Measurements from ENCODE around the gene CAND1. TPM values are rescaled to one million over a fixed set of nuclear protein-coding genes. Genes with fewer than 3 reads are reported as not detected.
"Not testable (repeated sequence)": the region's sequence is repeated elsewhere in the genome, so short reads cannot be mapped to it uniquely, and the experiment has no call there.

The CAND1 gene
- total RNA-seq, 1 donor from 2014 or later, result 48.3 TPM

- no peak for DNase-seq (ENCODE audit: low spot score)
- intact Hi-C loops (cut with DNase I), result no loop called here
Measured at GRCh38 chr12:67331828-67332227, 62.7 kb downstream of the CAND1 start.

GRCh38 chr12:67333649-67334048, 64.5 kb downstream of the CAND1 start:
- intact Hi-C loops (cut with DNase I), result no loop called here
- no peak for DNase-seq (ENCODE audit: low spot score)

- DNase-seq (ENCODE audit: low spot score), result no peak
- intact Hi-C loops (cut with DNase I), result no loop called here
Measured at GRCh38 chr12:67338426-67338825, 69.3 kb downstream of the CAND1 start.

GRCh38 chr12:67339530-67339929, 70.4 kb downstream of the CAND1 start:
- no peak for DNase-seq (ENCODE audit: low spot score)
- intact Hi-C loops (cut with DNase I), result no loop called here

GRCh38 chr12:67341086-67341485, 71.9 kb downstream of the CAND1 start:
- DNase-seq (ENCODE audit: low spot score); intact Hi-C loops (cut with DNase I): not testable (repeated sequence)

GRCh38 chr12:67344979-67345710, 76.0 kb downstream of the CAND1 start:
- DNase-seq (ENCODE audit: low spot score), result no peak
- intact Hi-C loops (cut with DNase I), result no loop called here

- DNase-seq (ENCODE audit: low spot score), result no peak
Measured at GRCh38 chr12:67348683-67349082, 79.5 kb downstream of the CAND1 start.

GRCh38 chr12:67352682-67353081, 83.5 kb downstream of the CAND1 start:
- intact Hi-C loops (cut with DNase I), result loop anchor here (10.0 kb wide), 2 partner anchors 592 to 682 kb away; no protein-coding TSS in a partner anchor
- no peak for DNase-seq (ENCODE audit: low spot score)

More at GRCh38 chr12:67348683-67349082, 79.5 kb downstream of the CAND1 start:
- intact Hi-C loops (cut with DNase I), result no loop called here

GRCh38 chr12:67354322-67354721, 85.2 kb downstream of the CAND1 start:
- no peak for DNase-seq (ENCODE audit: low spot score)
- intact Hi-C loops (cut with DNase I), result loop anchor here (10.0 kb wide), 2 partner anchors 590 to 680 kb away; no protein-coding TSS in a partner anchor

GRCh38 chr12:67354966-67355365, 85.8 kb downstream of the CAND1 start:
- DNase-seq (ENCODE audit: low spot score), result no peak
- intact Hi-C loops (cut with DNase I), result loop anchor here (5.0 to 10.0 kb wide), 7 partner anchors 57 to 977 kb away; partner anchors contain the start of genes DYRK2 and MDM1

GRCh38 chr12:67355428-67356379, 86.5 kb downstream of the CAND1 start:
- intact Hi-C loops (cut with DNase I), result loop anchor here (5.0 to 10.0 kb wide), 7 partner anchors 57 to 977 kb away; partner anchors contain the start of genes DYRK2 and MDM1
- DNase-seq (ENCODE audit: low spot score), result no peak

GRCh38 chr12:67356380-67356774, 87.2 kb downstream of the CAND1 start:
- intact Hi-C loops (cut with DNase I), result loop anchor here (5.0 to 10.0 kb wide), 7 partner anchors 56 to 976 kb away; partner anchors contain the start of genes DYRK2 and MDM1

GRCh38 chr12:67357376-67358125, 88.4 kb downstream of the CAND1 start:
- intact Hi-C loops (cut with DNase I), result loop anchor here (5.0 to 10.0 kb wide), 7 partner anchors 55 to 975 kb away; partner anchors contain the start of genes DYRK2 and MDM1
- DNase-seq (ENCODE audit: low spot score), result no peak

More at GRCh38 chr12:67356380-67356774, 87.2 kb downstream of the CAND1 start:
- no peak for DNase-seq (ENCODE audit: low spot score)

- no peak for DNase-seq (ENCODE audit: low spot score)
- intact Hi-C loops (cut with DNase I), result loop anchor here (5.0 to 10.0 kb wide), 7 partner anchors 53 to 973 kb away; partner anchors contain the start of genes DYRK2 and MDM1
Measured at GRCh38 chr12:67358781-67359338, 89.7 kb downstream of the CAND1 start.

- no peak for DNase-seq (ENCODE audit: low spot score)
- intact Hi-C loops (cut with DNase I), result loop anchor here (5.0 kb wide), 1 partner anchor 35 kb away; no protein-coding TSS in a partner anchor
Measured at GRCh38 chr12:67362526-67362925, 93.4 kb downstream of the CAND1 start.

- intact Hi-C loops (cut with DNase I), result loop anchor here (5.0 kb wide), 1 partner anchor 33 kb away; no protein-coding TSS in a partner anchor
- DNase-seq (ENCODE audit: low spot score), result no peak
Measured at GRCh38 chr12:67364228-67364627, 95.1 kb downstream of the CAND1 start.

- intact Hi-C loops (cut with DNase I), result no loop called here
- DNase-seq (ENCODE audit: low spot score), result no peak
Measured at GRCh38 chr12:67365131-67365530, 96.0 kb downstream of the CAND1 start.

- DNase-seq (ENCODE audit: low spot score), result no peak
- intact Hi-C loops (cut with DNase I), result no loop called here
Measured at GRCh38 chr12:67367843-67368242, 98.7 kb downstream of the CAND1 start.

All from cardiac septum (tissue), 1 donor.